IMR-90 (cell line): ENCODE data around the gene NKG7. TPM values are rescaled to one million over a fixed set of nuclear protein-coding genes. Genes with fewer than 3 reads are reported as not detected.

Experiments
- ATAC-seq: fragments of 200-7000 bp; cut with Tn5 transposase; 2 replicates; pipeline ENCODE4 v1.9.1; 2020; ENCODE audit warnings: low read depth, mild to moderate bottlenecking, moderate library complexity
- BruUV-seq: library from RNA; stranded (reverse); fragments of 400-500 nt; replicated peaks from 2 replicates; lab custom pipeline; 2021; lab: Mats Ljungman, UMichigan
- CTCF ChIA-PET: fragments of 300-600 bp; formaldehyde crosslinking; extraction: SDS; loops from one replicate; lab custom pipeline; 2021; ENCODE audit warnings: antibody characterized with exemption; lab: Yijun Ruan, JAX
- POLR2A ChIA-PET: fragments of 300-600 bp; sonication (Branson Sonifier 250); formaldehyde crosslinking; loops from one replicate; lab custom pipeline; 2022; ENCODE audit warnings: antibody characterized with exemption; ENCODE audit not compliant: unreplicated experiment; lab: Charles Lee
- DNase-seq: peaks from one replicate; pipeline ENCODE4 v3.0.0; 2013
- H2AFZ ChIP-seq: replicated peaks from 2 replicates; pipeline ENCODE3; 2013; ENCODE audit warnings: low read length, mild to moderate bottlenecking; ENCODE audit not compliant: poor library complexity
- H2AK5ac ChIP-seq: 2 replicates; pipeline ENCODE4 v1.6.1; 2013; ENCODE audit warnings: low read depth, low read length, inconsistent platforms
- H2AK9ac ChIP-seq: replicated peaks from 2 replicates; pipeline ENCODE3; 2013; ENCODE audit warnings: mild to moderate bottlenecking, low read depth, low read length, moderate library complexity; ENCODE audit not compliant: poor library complexity
- H2BK120ac ChIP-seq: 2 replicates; pipeline ENCODE4 v1.6.1; 2013; ENCODE audit warnings: low read depth, low read length, inconsistent platforms
- H2BK15ac ChIP-seq: 3 replicates; pipeline ENCODE4 v1.6.1; 2013; ENCODE audit warnings: low read depth, low read length, inconsistent platforms
- H2BK20ac ChIP-seq: 2 replicates; pipeline ENCODE4 v1.6.1; 2013; ENCODE audit warnings: low read depth, mild to moderate bottlenecking, inconsistent platforms, low read length, moderate library complexity
- H2BK5ac ChIP-seq: 2 replicates; pipeline ENCODE4 v1.6.1; 2013; ENCODE audit warnings: mild to moderate bottlenecking, low read depth, low read length, inconsistent platforms; ENCODE audit not compliant: poor library complexity, severe bottlenecking
- H3K14ac ChIP-seq: replicated peaks from 2 replicates; pipeline ENCODE4 v1.6.1; 2013; ENCODE audit warnings: low read depth, low read length, inconsistent platforms
- H3K18ac ChIP-seq: 2 replicates; pipeline ENCODE4 v1.6.1; 2013; ENCODE audit warnings: low read depth, low read length, control low read depth
- H3K23ac ChIP-seq: 2 replicates; pipeline ENCODE4 v1.6.1; 2013; ENCODE audit warnings: low read depth, low read length, inconsistent platforms
- H3K27ac ChIP-seq: 2 replicates; pipeline ENCODE4 v1.5.1; 2013; ENCODE audit warnings: mild to moderate bottlenecking, control low read depth, low read length; ENCODE audit not compliant: insufficient read depth
- H3K27me3 ChIP-seq: 2 replicates; pipeline ENCODE4 v1.6.1; 2013; ENCODE audit warnings: low read length; ENCODE audit not compliant: control insufficient read depth, insufficient read depth
- H3K36me3 ChIP-seq: 2 replicates; pipeline ENCODE4 v1.6.1; 2013; ENCODE audit warnings: low read length, mixed read lengths; ENCODE audit not compliant: control insufficient read depth, insufficient read depth
- H3K4ac ChIP-seq: 2 replicates; pipeline ENCODE4 v1.6.1; 2013; ENCODE audit warnings: low read depth, low read length, inconsistent platforms
- H3K4me1 ChIP-seq: 2 replicates; pipeline ENCODE4 v1.6.1; 2013; ENCODE audit warnings: low read length, mixed read lengths; ENCODE audit not compliant: control insufficient read depth, insufficient read depth
- H3K4me2 ChIP-seq: 2 replicates; pipeline ENCODE4 v1.6.1; 2013; ENCODE audit warnings: low read depth, mild to moderate bottlenecking, control low read depth, low read length, moderate library complexity
- H3K4me3 ChIP-seq: 2 replicates; pipeline ENCODE4 v1.5.1; 2013; ENCODE audit warnings: low read depth, mild to moderate bottlenecking, control low read depth, low read length, moderate library complexity; ENCODE audit not compliant: insufficient read depth
- H3K56ac ChIP-seq: 2 replicates; pipeline ENCODE4 v1.6.1; 2013; ENCODE audit warnings: low read length, inconsistent platforms; ENCODE audit not compliant: insufficient read depth; ENCODE audit errors: extremely low read depth
- H3K79me1 ChIP-seq, 2 experiments: 2 replicates each; pipeline ENCODE4 v1.6.1; 2013; ENCODE audit warnings: low read length in 2 of 2, inconsistent platforms in 1 of 2, low read depth in 1 of 2
- H3K9ac ChIP-seq: 2 replicates; pipeline ENCODE4 v1.6.1; 2013; ENCODE audit warnings: low read depth, low read length, control low read depth
- H3K9me1 ChIP-seq: 2 replicates; pipeline ENCODE4 v1.6.1; 2013; ENCODE audit warnings: low read length, inconsistent platforms; ENCODE audit not compliant: insufficient read depth
- H3K9me3 ChIP-seq: 2 replicates; pipeline ENCODE4 v1.6.1; 2013; ENCODE audit warnings: low read length; ENCODE audit not compliant: control insufficient read depth, insufficient read depth
- H4K20me1 ChIP-seq: 2 replicates; pipeline ENCODE4 v1.6.1; 2013; ENCODE audit warnings: low read length, inconsistent platforms; ENCODE audit not compliant: insufficient read depth
- H4K5ac ChIP-seq: 2 replicates; pipeline ENCODE4 v1.6.1; 2013; ENCODE audit warnings: mild to moderate bottlenecking, low read depth, low read length, control low read depth
- H4K8ac ChIP-seq, 2 experiments: 2 replicates each; pipeline ENCODE4 v1.6.1; 2013; ENCODE audit warnings: low read depth in 2 of 2, low read length in 2 of 2, control low read depth in 1 of 2, inconsistent platforms in 1 of 2
- H4K91ac ChIP-seq: 2 replicates; pipeline ENCODE4 v1.6.1; 2013; ENCODE audit warnings: low read depth, low read length, inconsistent platforms; ENCODE audit not compliant: insufficient read depth
- BHLHE40 ChIP-seq: fragments of 150-350 bp; IDR thresholded peaks from 2 replicates; pipeline ENCODE4 v1.6.1; 2016; ENCODE audit warnings: mild to moderate bottlenecking, low read depth, low read length
- CEBPB ChIP-seq: IDR thresholded peaks from 2 replicates; pipeline ENCODE4 v1.6.1; 2012; ENCODE audit warnings: low read depth, low read length, improper control_type of control experiment
- CHD1 ChIP-seq: IDR thresholded peaks from 2 replicates; pipeline ENCODE4 v1.6.1; 2012; ENCODE audit warnings: low read depth, low read length, improper control_type of control experiment
- CTCF ChIP-seq: conservative IDR thresholded peaks from 2 replicates; pipeline ENCODE4 v1.5.1; 2012; ENCODE audit warnings: mild to moderate bottlenecking, low read depth, low read length, improper control_type of control experiment
- ELK1 ChIP-seq: fragments of 150-350 bp; IDR thresholded peaks from 2 replicates; pipeline ENCODE4 v1.6.1; 2016; ENCODE audit warnings: low read depth, mild to moderate bottlenecking, low read length, moderate library complexity, borderline replicate concordance
- FOS ChIP-seq: fragments of 150-350 bp; IDR thresholded peaks from 2 replicates; pipeline ENCODE4 v1.6.1; 2016; ENCODE audit warnings: low read depth, low read length
- MAFK ChIP-seq: IDR thresholded peaks from 2 replicates; pipeline ENCODE4 v1.6.1; 2012; ENCODE audit warnings: low read depth, low read length, improper control_type of control experiment
- MAZ ChIP-seq: IDR thresholded peaks from 2 replicates; pipeline ENCODE4 v1.6.1; 2012; ENCODE audit warnings: low read depth, mild to moderate bottlenecking, low read length, improper control_type of control experiment, moderate library complexity, borderline replicate concordance
- MXI1 ChIP-seq: IDR thresholded peaks from 2 replicates; pipeline ENCODE4 v1.6.1; 2012; ENCODE audit warnings: low read depth, mild to moderate bottlenecking, low read length, moderate library complexity, borderline replicate concordance
- NFE2L2 ChIP-seq: fragments of 150-350 bp; IDR thresholded peaks from 2 replicates; pipeline ENCODE4 v1.6.1; 2016; ENCODE audit warnings: low read depth, mild to moderate bottlenecking, low read length
- POLR2A ChIP-seq: IDR thresholded peaks from 2 replicates; pipeline ENCODE4 v1.6.1; 2012; ENCODE audit warnings: mild to moderate bottlenecking, low read depth, low read length
- RAD21 ChIP-seq: IDR thresholded peaks from 2 replicates; pipeline ENCODE4 v1.6.1; 2012; ENCODE audit warnings: low read length, improper control_type of control experiment
- RCOR1 ChIP-seq: IDR thresholded peaks from 2 replicates; pipeline ENCODE4 v1.6.1; 2012; ENCODE audit warnings: mild to moderate bottlenecking, low read length, improper control_type of control experiment; ENCODE audit not compliant: insufficient replicate concordance
- RFX5 ChIP-seq: IDR thresholded peaks from 2 replicates; pipeline ENCODE4 v1.8.0; 2012; ENCODE audit warnings: low read depth, mild to moderate bottlenecking, low read length, moderate library complexity
- SMC3 ChIP-seq: fragments of 150-350 bp; IDR thresholded peaks from 2 replicates; pipeline ENCODE4 v1.6.1; 2016; ENCODE audit warnings: low read depth, mild to moderate bottlenecking, antibody characterized with exemption, low read length, moderate library complexity
- USF2 ChIP-seq: fragments of 150-350 bp; IDR thresholded peaks from 2 replicates; pipeline ENCODE4 v1.6.1; 2017; ENCODE audit warnings: mild to moderate bottlenecking, antibody characterized with exemption, low read length, low read depth
- WGBS, 2 experiments: methylation state at CpG; one replicate each; pipeline versions ENCODE4 v1.1.5 to v1.1.7; 2013; ENCODE audit warnings: missing lambda C conversion rate in 2 of 2; ENCODE audit not compliant: insufficient read length in 1 of 2; ENCODE audit errors: extremely low coverage in 2 of 2; 5-methylcytosine and 5-hydroxymethylcytosine counted together
- dilution Hi-C: fragments of 300-500 bp; cut with HindIII; formaldehyde crosslinking; loops from one replicate; pipeline ENCODE4 v1.14.3; 2018; ENCODE audit warnings: low sequenced_read_pairs; ENCODE audit not compliant: unreplicated experiment
- in situ Hi-C: fragments of 300-500 bp; cut with MboI; formaldehyde crosslinking; loops from 3 replicates; pipeline ENCODE4 v1.14.3; 2019; ENCODE audit warnings: low sequenced_read_pairs, inconsistent platforms, mixed read lengths
- intact Hi-C: fragments of 100-400 bp; cut with micrococcal nuclease; formaldehyde crosslinking; loops from 2 replicates; pipeline ENCODE4 v1.10.0; 2022
- polyA plus RNA-seq, 3 experiments: library from polyadenylated mRNA; depleted of rRNA; stranded (reverse); fragments of >200 nt; gene quantifications; 2 replicates each; pipeline ENCODE4 v1.2.3, GENCODE V29; 2012; ENCODE audit warnings: low replicate concordance in 1 of 3
- total RNA-seq: library from RNA; depleted of rRNA; stranded (reverse); fragments of >200 nt; gene quantifications from 2 replicates; pipeline ENCODE4 v1.2.3, GENCODE V29; 2012

The NKG7 gene
- total and polyA plus RNA-seq, 2 of the 4 experiments (the other 2 are of a cell fraction): not detected

- no peak for TF ChIP-seq MXI1
- no peak for TF ChIP-seq POLR2A
- no peak for TF ChIP-seq RFX5
- no peak for TF ChIP-seq RAD21
- TF ChIP-seq SMC3: no peak
- no peak for TF ChIP-seq FOS
- no peak for TF ChIP-seq BHLHE40
- no peak for TF ChIP-seq MAFK
- no peak for TF ChIP-seq CTCF
- TF ChIP-seq ELK1: no peak
- no peak for TF ChIP-seq CHD1
- TF ChIP-seq USF2: no peak
- no peak for TF ChIP-seq NFE2L2
- no peak for TF ChIP-seq MAZ
- no peak for TF ChIP-seq RCOR1
- TF ChIP-seq CEBPB: no peak
- Histone ChIP-seq H3K27me3 (peaks cover 4% of the 10 kb centered on the region; the same call in 1 of the 2 replicates), H4K8ac (no peak overlapping the region), H3K9ac (no peak overlapping the region), H3K23ac (no peak overlapping the region), H2AK5ac (no peak overlapping the region), H3K4me2 (no peak overlapping the region), H3K4me1 (no peaks in the 10 kb centered on the region), H4K20me1 (no peaks in the 10 kb centered on the region), H3K9me1 (no peaks in the 10 kb centered on the region), H3K27ac (no peak overlapping the region), H2AFZ (no peak overlapping the region), H2BK15ac (no peak overlapping the region), H3K56ac (no peak overlapping the region), H2AK9ac (no peak overlapping the region), H3K4ac (no peak overlapping the region), H4K5ac (no peak overlapping the region), H3K4me3 (no peak overlapping the region), H4K91ac (no peak overlapping the region), H3K14ac (no peak overlapping the region), H2BK5ac (no peak overlapping the region), H3K18ac (no peak overlapping the region), H3K79me1 (no peaks in the 10 kb centered on the region), H3K9me3 (no peaks in the 10 kb centered on the region), H2BK20ac (no peak overlapping the region), H2BK120ac (no peak overlapping the region), H3K36me3 (no peaks in the 10 kb centered on the region)
- DNase-seq: no peak
- in situ Hi-C loops: no loop called here
- CTCF ChIA-PET: no interaction called here
- POLR2A ChIA-PET: no interaction called here
- no TSS peak for BruUV-seq
- dilution Hi-C loops: no loop called here
- no CpG with 5 or more reads among the region's 29 CpGs for WGBS, 2 experiments
- intact Hi-C loops: no loop called here
- no peak for ATAC-seq
Measured at GRCh38 chr19:51323481-51324166, 48.8 kb downstream of the NKG7 start.
